ES-I3 (cell line): Measurements from ENCODE around the gene KIF2A.

Experiments
- H3K36me3 ChIP-seq: 2 replicates; pipeline ENCODE4 v1.6.1; 2013; ENCODE audit warnings: mild to moderate bottlenecking, low read length, control low read depth, moderate library complexity; ENCODE audit not compliant: insufficient read depth
- H3K4me1 ChIP-seq: 2 replicates; pipeline ENCODE4 v1.6.1; 2013; ENCODE audit warnings: mild to moderate bottlenecking, control low read depth, low read length; ENCODE audit not compliant: insufficient read depth
- H3K9ac ChIP-seq: 2 replicates; pipeline ENCODE4 v1.6.1; 2013; ENCODE audit warnings: low read depth, mild to moderate bottlenecking, low read length, moderate library complexity
- H3K9me3 ChIP-seq: 2 replicates; pipeline ENCODE4 v1.6.1; 2013; ENCODE audit warnings: mild to moderate bottlenecking, low read length, moderate library complexity; ENCODE audit not compliant: control insufficient read depth, insufficient read depth

KIF2A gene

DNA sequence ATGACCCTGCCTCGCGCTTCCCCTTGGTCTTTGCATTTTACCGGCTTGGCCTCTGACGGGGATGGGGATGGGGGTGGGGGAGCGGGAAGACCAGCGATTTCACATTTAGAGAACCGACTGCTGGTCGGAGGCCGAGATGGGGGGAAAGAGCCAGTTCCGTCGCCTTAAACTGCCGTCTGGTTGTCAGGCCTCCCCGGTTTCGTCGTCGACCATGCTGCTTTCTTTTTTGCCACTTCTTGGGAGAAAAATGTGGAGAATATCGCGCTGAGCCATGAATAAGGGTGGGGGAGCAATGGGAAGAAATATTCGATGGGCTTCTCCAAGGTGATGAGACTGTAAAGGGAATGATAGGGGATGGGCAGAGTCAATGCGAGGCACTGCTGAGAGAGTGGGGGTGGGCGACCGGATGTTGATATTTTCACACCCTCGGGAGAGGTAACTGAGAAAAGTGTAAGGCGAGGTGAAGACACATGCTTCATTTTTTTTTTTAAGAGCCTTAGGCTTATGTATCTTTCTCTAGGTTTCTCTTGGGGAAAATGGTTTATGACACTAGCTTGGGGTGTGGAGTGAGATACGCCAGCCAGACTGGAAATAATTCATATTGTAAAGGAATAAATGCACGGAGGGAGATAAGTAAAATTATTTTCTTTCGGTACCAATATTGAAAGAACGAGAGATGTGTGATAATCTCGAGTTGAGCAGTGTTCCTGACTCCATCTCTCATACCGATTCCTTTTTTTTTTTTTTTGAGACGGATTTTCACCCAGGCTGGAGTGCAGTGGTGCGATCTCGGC lies 1.1 kb downstream of the KIF2A start:
- no peaks in the 10 kb centered on the region; the same call in 1 of the 2 replicates for H3K36me3 ChIP-seq
- no peaks in the 10 kb centered on the region for H3K9me3 ChIP-seq
- H3K9ac ChIP-seq = peak overlapping the region; percentile 84
- H3K4me1 ChIP-seq = peaks cover 16% of the 10 kb centered on the region

DNA sequence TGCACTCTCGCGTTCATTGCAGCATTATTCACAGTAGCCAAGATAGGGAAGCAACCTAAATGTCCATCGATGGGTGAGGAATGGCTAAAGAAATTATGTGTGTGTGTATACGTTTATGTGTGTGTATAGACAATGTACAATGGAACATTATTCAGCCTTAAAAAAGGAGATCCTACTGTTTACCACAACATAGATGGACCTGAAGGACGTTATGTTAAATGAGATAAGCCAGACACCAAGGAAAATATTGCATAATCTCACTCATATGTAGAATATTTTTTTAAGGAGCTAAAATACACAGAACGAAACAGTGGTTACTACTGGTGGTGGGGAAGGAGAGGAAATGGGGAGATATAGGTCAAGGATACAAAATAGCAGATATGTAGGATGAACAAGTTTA lies 2.4 kb downstream of the KIF2A start:
- H3K4me1 ChIP-seq = peaks cover 16% of the 10 kb centered on the region
- no peak overlapping the region for H3K9ac ChIP-seq
- H3K9me3 ChIP-seq = no peaks in the 10 kb centered on the region
- no peaks in the 10 kb centered on the region; the same call in 1 of the 2 replicates for H3K36me3 ChIP-seq

- Histone ChIP-seq H3K9ac (no peak overlapping the region), H3K9me3 (no peaks in the 10 kb centered on the region), H3K36me3 (no peaks in the 10 kb centered on the region; the same call in 1 of the 2 replicates), H3K4me1 (peaks cover 16% of the 10 kb centered on the region)
Measured at GRCh38 chr5:62309107-62309506, 3.1 kb downstream of the KIF2A start.

DNA sequence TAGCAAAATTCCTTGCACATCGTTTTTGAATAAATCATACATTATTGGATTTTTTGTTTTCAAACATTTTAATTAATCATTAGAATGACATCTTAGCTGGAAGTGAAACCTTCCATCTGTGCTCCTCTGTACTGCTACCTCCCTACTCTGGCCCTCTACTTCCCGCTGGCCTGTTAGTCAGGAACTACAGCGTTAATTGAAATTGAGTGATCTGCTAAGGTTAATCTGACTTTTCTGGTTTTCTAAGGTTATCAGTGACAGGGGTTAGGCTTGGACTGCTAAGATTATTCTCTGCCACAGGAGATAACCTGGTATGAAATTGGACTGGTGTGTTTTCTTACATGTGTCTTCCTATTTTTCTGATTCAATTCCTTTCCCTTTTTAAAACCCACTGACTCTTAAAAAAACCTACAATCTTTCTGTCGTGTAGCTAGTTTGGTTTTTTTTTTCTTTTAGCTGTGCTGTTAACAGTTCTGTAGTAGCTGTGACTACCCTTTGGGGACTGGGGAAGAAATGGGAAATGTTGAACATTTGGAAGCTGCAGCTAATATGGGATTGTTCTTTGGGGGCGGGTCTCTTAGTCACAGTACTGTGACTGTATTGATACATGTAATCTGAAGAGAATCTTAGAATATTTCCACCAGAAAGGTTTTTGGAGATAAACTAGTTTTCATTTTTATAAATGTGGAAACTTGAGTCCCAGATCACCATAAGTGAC lies 4.6 kb downstream of the KIF2A start:
- H3K9me3 ChIP-seq = no peaks in the 10 kb centered on the region
- H3K4me1 ChIP-seq = peaks cover 16% of the 10 kb centered on the region
- no peak overlapping the region for H3K9ac ChIP-seq
- no peaks in the 10 kb centered on the region; the same call in 1 of the 2 replicates for H3K36me3 ChIP-seq

DNA sequence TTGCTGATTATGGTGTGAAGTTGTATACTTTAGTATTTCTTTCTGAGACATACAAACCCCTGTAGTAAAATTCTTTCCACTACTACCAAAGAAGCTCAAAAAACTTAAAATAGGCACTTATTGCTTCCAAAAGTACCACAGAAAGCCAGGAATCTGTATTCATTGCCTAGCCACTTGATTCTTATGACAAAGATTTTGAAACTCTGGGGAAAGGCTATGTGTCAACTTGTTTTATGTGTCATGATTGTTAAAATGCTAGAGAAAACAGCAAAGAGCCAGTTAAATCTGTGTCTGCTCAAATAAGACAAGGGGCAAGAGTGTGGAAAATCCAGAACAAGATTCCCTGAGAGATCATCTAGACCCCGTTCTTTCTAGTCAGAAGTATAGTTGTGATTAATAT lies 6.0 kb downstream of the KIF2A start:
- Histone ChIP-seq H3K36me3 (no peaks in the 10 kb centered on the region; the same call in 1 of the 2 replicates), H3K9ac (no peak overlapping the region; the same call in 1 of the 2 replicates), H3K9me3 (no peaks in the 10 kb centered on the region), H3K4me1 (peaks cover 21% of the 10 kb centered on the region)

DNA sequence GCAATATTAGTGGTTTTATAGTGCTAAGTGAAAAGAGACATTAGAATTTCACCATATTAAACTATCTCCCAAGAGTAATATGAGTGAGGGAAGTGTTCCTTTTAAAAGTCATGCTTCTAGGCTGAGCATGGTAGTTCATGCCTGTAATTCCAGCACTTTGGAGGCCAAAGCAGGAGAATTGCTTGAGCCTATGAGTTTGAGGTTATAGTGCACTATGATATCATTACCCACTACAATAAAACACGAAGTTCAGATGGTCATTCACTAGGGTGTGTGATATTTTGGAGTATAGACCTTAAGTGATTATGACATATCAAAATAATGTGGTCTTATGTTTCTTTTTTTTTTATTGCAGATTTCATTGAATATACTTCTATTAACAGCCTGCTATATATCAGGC lies 6.7 kb downstream of the KIF2A start:
- no peaks in the 10 kb centered on the region for H3K9me3 ChIP-seq
- no peak overlapping the region for H3K9ac ChIP-seq
- no peaks in the 10 kb centered on the region; the same call in 1 of the 2 replicates for H3K36me3 ChIP-seq
- H3K4me1 ChIP-seq = peaks cover 21% of the 10 kb centered on the region

GRCh38 chr5:62314213-62314830 lies 8.3 kb downstream of the KIF2A start:
- Histone ChIP-seq H3K9me3 (no peaks in the 10 kb centered on the region), H3K4me1 (peaks cover 21% of the 10 kb centered on the region), H3K9ac (no peak overlapping the region), H3K36me3 (no peaks in the 10 kb centered on the region; the same call in 1 of the 2 replicates)

DNA sequence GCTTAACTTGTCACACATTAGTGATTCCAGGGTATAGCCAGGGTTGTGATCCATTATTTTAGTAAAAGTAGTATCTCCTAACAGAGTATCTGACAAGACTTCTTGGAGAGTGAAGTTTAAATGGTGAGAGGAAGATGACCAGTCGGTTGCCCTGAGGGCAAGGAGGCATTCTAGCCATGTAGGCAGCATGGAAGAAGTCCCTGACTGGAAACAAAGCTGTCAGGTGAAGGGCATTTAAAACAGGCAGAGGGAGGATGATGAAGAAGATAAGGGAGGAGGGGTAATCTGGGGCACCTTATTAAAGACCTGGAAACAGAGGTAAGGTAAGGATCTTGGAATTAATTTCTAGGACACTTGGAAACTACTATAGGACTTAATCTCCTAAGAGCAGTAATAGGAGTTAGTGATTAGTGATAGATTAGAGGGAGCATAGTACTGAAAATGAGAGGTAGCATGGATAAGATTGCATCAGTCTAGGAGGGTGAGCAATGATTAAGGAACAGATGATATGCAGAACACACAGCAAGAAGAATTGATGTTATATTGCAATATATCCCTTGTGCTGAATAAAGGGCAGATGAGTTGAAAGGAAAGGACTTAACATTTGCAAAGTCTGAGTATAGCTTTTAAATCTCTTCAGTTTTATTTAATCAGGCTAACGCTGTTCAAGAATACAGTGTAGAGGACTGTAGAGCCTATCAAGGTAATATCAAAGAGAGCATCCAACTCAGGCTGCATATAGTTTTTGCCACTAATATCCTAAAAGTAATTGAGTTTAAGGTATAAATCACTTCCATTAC lies 9.6 kb downstream of the KIF2A start:
- Histone ChIP-seq H3K4me1 (peaks cover 19% of the 10 kb centered on the region), H3K36me3 (no peaks in the 10 kb centered on the region; the same call in 1 of the 2 replicates), H3K9me3 (no peaks in the 10 kb centered on the region), H3K9ac (no peak overlapping the region)

GRCh38 chr5:62316176-62316502 lies 10.1 kb downstream of the KIF2A start:
- no peak overlapping the region for H3K9ac ChIP-seq
- H3K4me1 ChIP-seq = peaks cover 14% of the 10 kb centered on the region

DNA sequence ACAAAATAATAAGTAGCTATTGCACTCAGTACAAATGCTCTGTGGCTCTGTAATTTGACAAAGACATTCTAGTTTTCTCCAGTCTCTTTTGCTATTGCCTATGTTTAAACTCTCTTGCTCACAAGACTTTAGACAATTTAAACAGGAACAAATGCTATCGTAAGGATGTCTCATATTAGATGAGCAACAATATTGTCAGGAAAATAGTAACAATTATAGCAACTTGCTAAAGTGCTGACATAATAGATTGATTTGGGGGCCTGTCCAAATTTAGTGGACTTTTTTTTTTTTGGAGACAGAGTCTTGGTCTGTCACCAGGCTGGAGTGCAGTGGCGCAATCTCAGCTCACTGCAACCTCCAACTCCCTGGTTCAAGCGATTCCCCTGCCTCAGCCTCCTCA lies 11.8 kb downstream of the KIF2A start:
- peaks cover 6% of the 10 kb centered on the region; the same call in 1 of the 2 replicates for H3K4me1 ChIP-seq
- H3K9me3 ChIP-seq = no peaks in the 10 kb centered on the region
- H3K9ac ChIP-seq = no peak overlapping the region
- H3K36me3 ChIP-seq = peaks cover 3% of the 10 kb centered on the region; the same call in 1 of the 2 replicates

More at GRCh38 chr5:62316176-62316502, 10.1 kb downstream of the KIF2A start:
- no peaks in the 10 kb centered on the region; the same call in 1 of the 2 replicates for H3K36me3 ChIP-seq
- H3K9me3 ChIP-seq = no peaks in the 10 kb centered on the region

DNA sequence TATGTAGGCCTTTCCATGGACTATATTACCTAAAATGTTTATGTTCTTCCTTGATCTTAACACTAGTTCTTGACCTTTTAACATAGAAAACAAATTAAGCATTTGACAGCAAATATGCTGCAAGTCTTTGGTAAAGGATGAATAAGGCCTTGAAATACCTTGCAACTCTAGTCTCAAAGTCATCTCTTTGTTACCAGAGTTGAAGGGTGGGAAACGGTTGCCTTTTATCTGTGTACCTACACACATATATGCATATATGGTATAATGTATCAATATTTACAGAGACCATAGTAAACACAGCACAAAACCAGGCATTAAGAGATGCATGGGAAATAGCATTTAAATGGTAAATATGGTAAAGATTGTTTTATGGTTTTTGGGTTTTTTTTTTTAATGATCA lies 16.5 kb downstream of the KIF2A start:
- no peak overlapping the region for H3K9ac ChIP-seq
- peaks cover 3% of the 10 kb centered on the region; the same call in 1 of the 2 replicates for H3K36me3 ChIP-seq
- H3K9me3 ChIP-seq = no peaks in the 10 kb centered on the region
- H3K4me1 ChIP-seq = no peaks in the 10 kb centered on the region; the same call in 1 of the 2 replicates

- Histone ChIP-seq H3K9me3 (no peaks in the 10 kb centered on the region), H3K36me3 (peaks cover 3% of the 10 kb centered on the region; the same call in 1 of the 2 replicates), H3K4me1 (no peaks in the 10 kb centered on the region; the same call in 1 of the 2 replicates), H3K9ac (no peak overlapping the region)
Measured at GRCh38 chr5:62326302-62326701, 20.3 kb downstream of the KIF2A start.

DNA sequence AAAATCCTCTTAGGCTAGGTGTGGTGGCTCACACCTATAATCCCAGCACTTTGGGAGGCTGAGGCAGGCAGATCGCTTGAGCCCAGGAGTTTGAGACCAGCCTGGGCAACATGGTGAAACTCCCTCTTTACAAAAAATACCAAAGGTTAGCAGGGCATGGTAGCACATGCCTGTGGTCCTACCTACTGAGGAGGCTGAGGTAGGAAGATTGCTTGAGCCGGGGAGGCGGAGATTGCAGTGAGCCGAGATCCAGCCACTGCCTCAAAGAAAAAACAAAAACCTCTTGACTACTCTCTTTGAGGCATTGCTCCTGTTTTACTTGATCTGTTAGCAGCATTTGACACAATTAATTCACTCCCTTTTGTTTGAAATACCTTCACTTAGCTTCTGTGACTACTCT lies 20.7 kb downstream of the KIF2A start:
- 0 out of 2 replicates have a peak, but pooled peaks cover 3% of the 10 kb centered on the region for H3K36me3 ChIP-seq
- H3K9me3 ChIP-seq = no peaks in the 10 kb centered on the region
- no peaks in the 10 kb centered on the region; the same call in 1 of the 2 replicates for H3K4me1 ChIP-seq
- H3K9ac ChIP-seq = no peak overlapping the region
